Measurements from ENCODE around the gene NR1D1. TPM values are rescaled to one million over a fixed set of nuclear protein-coding genes. Genes with fewer than 3 reads are reported as not detected.

NR1D1 gene
- total RNA-seq, 1 donor from 2014 or later = 34.7 TPM

- peak; percentile 77 for DNase-seq (ENCODE audit: low spot score)
Observed at GRCh38 chr17:40075201-40075941, 25.0 kb downstream of the NR1D1 start.

GRCh38 chr17:40074871-40075200 is 25.6 kb downstream of the NR1D1 start:
- peak; percentile 51 for DNase-seq (ENCODE audit: low spot score)

GRCh38 chr17:40074175-40074512 is 26.2 kb downstream of the NR1D1 start:
- DNase-seq (ENCODE audit: low spot score) = no peak

GRCh38 chr17:40073454-40074174 is 26.8 kb downstream of the NR1D1 start:
- DNase-seq (ENCODE audit: low spot score) = no peak

- no peak for DNase-seq (ENCODE audit: low spot score)
Observed at GRCh38 chr17:40072735-40073346, 27.5 kb downstream of the NR1D1 start.

GRCh38 chr17:40072040-40072734 is 28.2 kb downstream of the NR1D1 start:
- DNase-seq (ENCODE audit: low spot score) = peak; percentile 82

- peak; percentile 84 for DNase-seq (ENCODE audit: low spot score)
Observed at GRCh38 chr17:40071313-40072039, 28.9 kb downstream of the NR1D1 start.

- DNase-seq (ENCODE audit: low spot score) = peak; percentile 69
Observed at GRCh38 chr17:40070709-40071312, 29.6 kb downstream of the NR1D1 start.

- peak; percentile 51 for DNase-seq (ENCODE audit: low spot score)
Observed at GRCh38 chr17:40069751-40070708, 30.4 kb downstream of the NR1D1 start.

- DNase-seq (ENCODE audit: low spot score) = peak; percentile 94
Observed at GRCh38 chr17:40068917-40069750, 31.3 kb downstream of the NR1D1 start.

- no peak for DNase-seq (ENCODE audit: low spot score)
Observed at GRCh38 chr17:40068584-40068916, 31.8 kb downstream of the NR1D1 start.

- no peak for DNase-seq (ENCODE audit: low spot score)
Observed at GRCh38 chr17:40068129-40068581, 32.2 kb downstream of the NR1D1 start.

GRCh38 chr17:40067710-40068109 is 32.7 kb downstream of the NR1D1 start:
- no peak for DNase-seq (ENCODE audit: low spot score)

- DNase-seq (ENCODE audit: low spot score) = no peak
Observed at GRCh38 chr17:40065769-40066510, 34.4 kb downstream of the NR1D1 start.

GRCh38 chr17:40064971-40065768 is 35.2 kb downstream of the NR1D1 start:
- DNase-seq (ENCODE audit: low spot score) = no peak

- no peak for DNase-seq (ENCODE audit: low spot score)
Observed at GRCh38 chr17:40063901-40064531, 36.4 kb downstream of the NR1D1 start.

- no peak for DNase-seq (ENCODE audit: low spot score)
Observed at GRCh38 chr17:40063187-40063771, 37.1 kb downstream of the NR1D1 start.

All from mucosa of gallbladder (tissue), 1 donor.